HG03565 (cell line): Measurements from ENCODE around the gene ORMDL2.
"Not testable (repeated sequence)": the region's sequence is repeated elsewhere in the genome, so short reads cannot be mapped to it uniquely, and the experiment has no call there.

Source experiments
- ATAC-seq: cut with Tn5 transposase; IDR thresholded peaks from one replicate; pipeline ENCODE4 v1.9.1; 2021; ENCODE audit warnings: mild to moderate bottlenecking, moderate library complexity; ENCODE audit not compliant: unreplicated experiment

The ORMDL2 gene

GRCh38 chr12:55827806-55828205 is 10.0 kb downstream of the ORMDL2 start:
- ATAC-seq, result no peak

- no peak for ATAC-seq
These were observed 10.5 kb downstream of the ORMDL2 start for GRCh38 chr12:55828357-55828756.

- ATAC-seq, result no peak
These were observed 12.2 kb downstream of the ORMDL2 start for GRCh38 chr12:55829967-55830600.

- no peak for ATAC-seq
These were observed 13.0 kb downstream of the ORMDL2 start for GRCh38 chr12:55830601-55831446.

- no peak for ATAC-seq
These were observed 13.6 kb downstream of the ORMDL2 start for GRCh38 chr12:55831447-55831815.

GRCh38 chr12:55833056-55833455 is 15.2 kb downstream of the ORMDL2 start:
- no peak for ATAC-seq

GRCh38 chr12:55834400-55834799 is 16.6 kb downstream of the ORMDL2 start:
- ATAC-seq, result not testable (repeated sequence)

- ATAC-seq, result no peak
These were observed 20.5 kb downstream of the ORMDL2 start for GRCh38 chr12:55838361-55838760.

- ATAC-seq, result no peak
These were observed 21.7 kb downstream of the ORMDL2 start for GRCh38 chr12:55839345-55840140.

- ATAC-seq, result no peak
These were observed 22.9 kb downstream of the ORMDL2 start for GRCh38 chr12:55840581-55841351.

GRCh38 chr12:55842681-55843429 is 25.0 kb downstream of the ORMDL2 start, which contains the start of gene MMP19:
MMP19 (minus strand) TSS chr12:55842936; CDS start chr12:55842830, 106 bp downstream.
- no peak for ATAC-seq

GRCh38 chr12:55843431-55843830 is 25.6 kb downstream of the ORMDL2 start:
- ATAC-seq, result no peak

- ATAC-seq, result no peak
These were observed 27.1 kb downstream of the ORMDL2 start for GRCh38 chr12:55844961-55845360.

GRCh38 chr12:55845361-55845760 is 27.5 kb downstream of the ORMDL2 start:
- no peak for ATAC-seq

GRCh38 chr12:55845785-55846496 is 28.1 kb downstream of the ORMDL2 start:
- ATAC-seq, result no peak

GRCh38 chr12:55847033-55847432 is 29.2 kb downstream of the ORMDL2 start:
- ATAC-seq, result no peak

GRCh38 chr12:55847603-55848291 is 29.9 kb downstream of the ORMDL2 start:
- no peak for ATAC-seq

- ATAC-seq, result no peak
These were observed 31.9 kb downstream of the ORMDL2 start for GRCh38 chr12:55849616-55850343.
